Brain pericyte (primary cell): ENCODE measurements around the gene PAK6.

Experiments used
- DNase-seq: peaks from one replicate; pipeline ENCODE4 v3.0.0-alpha.2; 2012; ENCODE audit warnings: low read depth, low spot score

Gene PAK6

GRCh38 chr15:40292246-40292645 is 53.4 kb downstream of the PAK6 start:
- no peak for DNase-seq

- DNase-seq: no peak
These were observed 54.1 kb downstream of the PAK6 start for GRCh38 chr15:40293006-40293405.

GRCh38 chr15:40293905-40294895 is 55.3 kb downstream of the PAK6 start:
- DNase-seq: no peak

GRCh38 chr15:40295297-40295696 is 56.4 kb downstream of the PAK6 start:
- DNase-seq: no peak

GRCh38 chr15:40295877-40296560 is 57.2 kb downstream of the PAK6 start:
- no peak for DNase-seq

- no peak for DNase-seq
These were observed 57.8 kb downstream of the PAK6 start for GRCh38 chr15:40296561-40297230.

- no peak for DNase-seq
These were observed 58.5 kb downstream of the PAK6 start for GRCh38 chr15:40297356-40297755.

- DNase-seq: no peak
These were observed 59.5 kb downstream of the PAK6 start for GRCh38 chr15:40298216-40298935.

GRCh38 chr15:40300367-40300766 is 61.5 kb downstream of the PAK6 start:
- DNase-seq: no peak

GRCh38 chr15:40300771-40301170 is 61.9 kb downstream of the PAK6 start:
- DNase-seq: no peak

- DNase-seq: no peak
These were observed 62.8 kb downstream of the PAK6 start for GRCh38 chr15:40301467-40302179.

- no peak for DNase-seq
These were observed 63.5 kb downstream of the PAK6 start for GRCh38 chr15:40302288-40302886.

- DNase-seq: no peak
These were observed 64.1 kb downstream of the PAK6 start for GRCh38 chr15:40302981-40303380.

GRCh38 chr15:40303576-40303975 is 64.7 kb downstream of the PAK6 start:
- no peak for DNase-seq

GRCh38 chr15:40305281-40305680 is 66.4 kb downstream of the PAK6 start:
- DNase-seq: no peak

GRCh38 chr15:40306371-40306770 is 67.5 kb downstream of the PAK6 start:
- DNase-seq: no peak

GRCh38 chr15:40306908-40307307 is 68.0 kb downstream of the PAK6 start:
- DNase-seq: no peak

- DNase-seq: no peak
These were observed 68.8 kb downstream of the PAK6 start, which contains the start of gene PLCB2 for GRCh38 chr15:40307421-40308211. TSS of gene PLCB2 (minus strand) at chr15:40307935. CDS start at chr15:40307672, 263 bp downstream.

GRCh38 chr15:40309344-40309862 is 70.5 kb downstream of the PAK6 start:
- DNase-seq: no peak
